GM23338 (cell line): ENCODE results near the gene EQTN.

Experiments used
- CREB1 ChIP-seq: fragments of 250-450 bp; sonication (Bioruptor Pico); IDR thresholded peaks from 2 replicates; pipeline ENCODE4 v1.5.0; 2020; ENCODE audit warnings: low read depth, mild to moderate bottlenecking, moderate library complexity
- EZH2 ChIP-seq: fragments of 200-600 bp; sonication (generic); IDR thresholded peaks from one replicate; pipeline ENCODE4 v1.8.0; 2017; ENCODE audit warnings: antibody characterized with exemption, mild to moderate bottlenecking, low read depth; ENCODE audit not compliant: unreplicated experiment
- EZH2phosphoT487 ChIP-seq: fragments of 200-600 bp; sonication (generic); IDR thresholded peaks from one replicate; pipeline ENCODE4 v1.8.1; 2018; ENCODE audit warnings: antibody characterized with exemption; ENCODE audit not compliant: unreplicated experiment
- JUNB ChIP-seq: IDR thresholded peaks from one replicate; pipeline ENCODE4 v1.6.1; 2016; ENCODE audit warnings: antibody characterized with exemption; ENCODE audit not compliant: unreplicated experiment
- POLR2AphosphoS5 ChIP-seq: IDR thresholded peaks from 2 replicates; pipeline ENCODE4 v1.6.1; 2016; ENCODE audit warnings: antibody characterized with exemption, low read depth
- STAT1 ChIP-seq: IDR thresholded peaks from one replicate; pipeline ENCODE4 v1.6.1; 2016; ENCODE audit warnings: antibody characterized with exemption; ENCODE audit not compliant: unreplicated experiment
- ZNF331 ChIP-seq: fragments of 250-450 bp; sonication (Bioruptor Pico); IDR thresholded peaks from 2 replicates; pipeline ENCODE4 v1.5.0; 2020; ENCODE audit warnings: low read depth, mild to moderate bottlenecking, moderate library complexity
- TF ChIP-seq, protein P1 (sequence below), 2 experiments: fragments of 200-600 bp in 1 of 2; sonication (generic) in 1 of 2; conservative IDR thresholded peaks; 2 replicates each; pipeline versions ENCODE4 v1.5.1 to v1.6.1; 2016 to 2017; ENCODE audit warnings: antibody characterized with exemption in 2 of 2, low read depth in 2 of 2, mild to moderate bottlenecking in 2 of 2, moderate library complexity in 1 of 2
- TF ChIP-seq, protein P2 (sequence below): IDR thresholded peaks from one replicate; pipeline ENCODE4 v1.6.1; 2018; ENCODE audit warnings: antibody characterized with exemption; ENCODE audit not compliant: unreplicated experiment

DNA sequence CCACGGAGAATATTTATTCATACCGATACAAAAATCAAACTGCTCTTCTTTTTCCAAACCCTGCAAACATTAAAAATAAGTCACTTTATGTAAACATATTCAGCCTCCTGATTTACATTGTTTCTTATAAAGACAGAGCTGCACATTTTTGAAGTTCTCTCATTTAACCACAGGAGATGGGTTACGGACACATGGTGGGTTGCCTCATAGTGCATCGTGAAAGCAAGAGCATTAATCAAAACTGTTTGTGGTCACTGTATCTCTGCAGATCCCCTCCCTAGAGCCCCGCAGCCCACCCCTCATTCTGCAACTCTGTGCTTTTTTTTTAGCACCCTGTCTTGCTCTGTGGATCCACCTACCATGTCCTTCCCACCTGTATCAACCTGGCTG lies 43.3 kb upstream of the EQTN start:
- TF ChIP-seq, protein P1, sequence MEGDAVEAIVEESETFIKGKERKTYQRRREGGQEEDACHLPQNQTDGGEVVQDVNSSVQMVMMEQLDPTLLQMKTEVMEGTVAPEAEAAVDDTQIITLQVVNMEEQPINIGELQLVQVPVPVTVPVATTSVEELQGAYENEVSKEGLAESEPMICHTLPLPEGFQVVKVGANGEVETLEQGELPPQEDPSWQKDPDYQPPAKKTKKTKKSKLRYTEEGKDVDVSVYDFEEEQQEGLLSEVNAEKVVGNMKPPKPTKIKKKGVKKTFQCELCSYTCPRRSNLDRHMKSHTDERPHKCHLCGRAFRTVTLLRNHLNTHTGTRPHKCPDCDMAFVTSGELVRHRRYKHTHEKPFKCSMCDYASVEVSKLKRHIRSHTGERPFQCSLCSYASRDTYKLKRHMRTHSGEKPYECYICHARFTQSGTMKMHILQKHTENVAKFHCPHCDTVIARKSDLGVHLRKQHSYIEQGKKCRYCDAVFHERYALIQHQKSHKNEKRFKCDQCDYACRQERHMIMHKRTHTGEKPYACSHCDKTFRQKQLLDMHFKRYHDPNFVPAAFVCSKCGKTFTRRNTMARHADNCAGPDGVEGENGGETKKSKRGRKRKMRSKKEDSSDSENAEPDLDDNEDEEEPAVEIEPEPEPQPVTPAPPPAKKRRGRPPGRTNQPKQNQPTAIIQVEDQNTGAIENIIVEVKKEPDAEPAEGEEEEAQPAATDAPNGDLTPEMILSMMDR (conservative IDR thresholded peaks at IDR 0.05; ENCODE audit: low read depth in 2 of 2): no peak
- TF ChIP-seq CREB1 (CRISPR knock-in tag) (no peak), EZH2 (no peak), EZH2phosphoT487 (no peak), POLR2AphosphoS5 (no peak), STAT1 (no peak), JUNB (no peak), ZNF331 (no peak)
- TF ChIP-seq, protein P2, sequence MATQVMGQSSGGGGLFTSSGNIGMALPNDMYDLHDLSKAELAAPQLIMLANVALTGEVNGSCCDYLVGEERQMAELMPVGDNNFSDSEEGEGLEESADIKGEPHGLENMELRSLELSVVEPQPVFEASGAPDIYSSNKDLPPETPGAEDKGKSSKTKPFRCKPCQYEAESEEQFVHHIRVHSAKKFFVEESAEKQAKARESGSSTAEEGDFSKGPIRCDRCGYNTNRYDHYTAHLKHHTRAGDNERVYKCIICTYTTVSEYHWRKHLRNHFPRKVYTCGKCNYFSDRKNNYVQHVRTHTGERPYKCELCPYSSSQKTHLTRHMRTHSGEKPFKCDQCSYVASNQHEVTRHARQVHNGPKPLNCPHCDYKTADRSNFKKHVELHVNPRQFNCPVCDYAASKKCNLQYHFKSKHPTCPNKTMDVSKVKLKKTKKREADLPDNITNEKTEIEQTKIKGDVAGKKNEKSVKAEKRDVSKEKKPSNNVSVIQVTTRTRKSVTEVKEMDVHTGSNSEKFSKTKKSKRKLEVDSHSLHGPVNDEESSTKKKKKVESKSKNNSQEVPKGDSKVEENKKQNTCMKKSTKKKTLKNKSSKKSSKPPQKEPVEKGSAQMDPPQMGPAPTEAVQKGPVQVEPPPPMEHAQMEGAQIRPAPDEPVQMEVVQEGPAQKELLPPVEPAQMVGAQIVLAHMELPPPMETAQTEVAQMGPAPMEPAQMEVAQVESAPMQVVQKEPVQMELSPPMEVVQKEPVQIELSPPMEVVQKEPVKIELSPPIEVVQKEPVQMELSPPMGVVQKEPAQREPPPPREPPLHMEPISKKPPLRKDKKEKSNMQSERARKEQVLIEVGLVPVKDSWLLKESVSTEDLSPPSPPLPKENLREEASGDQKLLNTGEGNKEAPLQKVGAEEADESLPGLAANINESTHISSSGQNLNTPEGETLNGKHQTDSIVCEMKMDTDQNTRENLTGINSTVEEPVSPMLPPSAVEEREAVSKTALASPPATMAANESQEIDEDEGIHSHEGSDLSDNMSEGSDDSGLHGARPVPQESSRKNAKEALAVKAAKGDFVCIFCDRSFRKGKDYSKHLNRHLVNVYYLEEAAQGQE: no peak
